Esophagus (tissue), 2 donors: Measurements from ENCODE around the gene COL5A1. TPM values are rescaled to one million over a fixed set of nuclear protein-coding genes. Genes with fewer than 3 reads are reported as not detected.
A peak's percentile ranks its signal among the peaks of the same experiment; 100 is the strongest.
"Not testable (repeated sequence)": the region's sequence is repeated elsewhere in the genome, so short reads cannot be mapped to it uniquely, and the experiment has no call there.

ENCODE experiments used
- H3K27ac ChIP-seq, 2 donors: one replicate each; pipeline ENCODE4 v1.5.1; 2013; ENCODE audit warnings: low read depth in 2 of 2, mild to moderate bottlenecking in 2 of 2, inconsistent platforms in 1 of 2, low read length in 1 of 2, moderate library complexity in 1 of 2
- H3K27me3 ChIP-seq, 2 donors: one replicate each; pipeline ENCODE4 v1.6.1; 2013; ENCODE audit warnings: low read length in 2 of 2, control low read depth in 1 of 2, mild to moderate bottlenecking in 1 of 2; ENCODE audit not compliant: insufficient read depth in 2 of 2, control insufficient read depth in 1 of 2
- H3K36me3 ChIP-seq, 2 donors: one replicate each; pipeline ENCODE4 v1.6.1; 2013; ENCODE audit warnings: low read length in 1 of 2; ENCODE audit not compliant: control insufficient read depth in 2 of 2, insufficient read depth in 2 of 2
- H3K4me1 ChIP-seq, 2 donors: one replicate each; pipeline ENCODE4 v1.6.1; 2013; ENCODE audit warnings: low read length in 1 of 2; ENCODE audit not compliant: control insufficient read depth in 2 of 2, insufficient read depth in 2 of 2
- H3K4me3 ChIP-seq, 2 donors: one replicate each; pipeline ENCODE4 v1.5.1; 2013; ENCODE audit warnings: low read length in 2 of 2, mild to moderate bottlenecking in 2 of 2, low read depth in 1 of 2, moderate library complexity in 1 of 2
- H3K9me3 ChIP-seq, 2 donors: one replicate each; pipeline ENCODE4 v1.6.1; 2013; ENCODE audit warnings: mild to moderate bottlenecking in 2 of 2, low read depth in 1 of 2, low read length in 1 of 2, moderate library complexity in 1 of 2; ENCODE audit not compliant: control insufficient read depth in 2 of 2, insufficient read depth in 1 of 2
- WGBS, 2 donors: extraction: QIAGEN DNeasy Blood & Tissue Kit; methylation state at CpG; one replicate each; pipeline ENCODE4 v1.1.7; 2013; 5-methylcytosine and 5-hydroxymethylcytosine counted together
- polyA plus RNA-seq, 2 donors: library from polyadenylated mRNA; stranded (reverse); fragments of 200-250 nt; gene quantifications; one replicate each; pipeline ENCODE4 v1.2.3, GENCODE V29; 2013
- donor health status: healthy with polysubstance abuse.
- donor health status: Bipolar disorder and iron deficiency.

COL5A1 gene
- polyA plus RNA-seq, 2 donors, result 3.5 to 7.6 TPM

GRCh38 chr9:134709512-134710270, 68.1 kb downstream of the COL5A1 start:
- 78 to 81% methylated on average over 28 to 29 of the region's 29 CpGs for WGBS, 2 donors

GRCh38 chr9:134710271-134710540, 68.6 kb downstream of the COL5A1 start:
- peak overlapping the region in 1 of 2 donors; percentile 37 for H3K27ac ChIP-seq
- 72 to 77% methylated on average over 8 of the region's 8 CpGs for WGBS, 2 donors
- no peak overlapping the region for H3K4me3 ChIP-seq

More at GRCh38 chr9:134709512-134710270, 68.1 kb downstream of the COL5A1 start:
- Histone ChIP-seq H3K9me3 (no peaks in the 10 kb centered on the region), H3K27ac (peak overlapping the region in 1 of 2 donors; percentile 37), H3K4me3 (no peak overlapping the region), H3K36me3 (no peaks in the 10 kb centered on the region), H3K27me3 (no peaks in the 10 kb centered on the region), H3K4me1 (peaks cover 7 to 12% of the 10 kb centered on the region in 2 donors)

GRCh38 chr9:134710901-134711300, 69.3 kb downstream of the COL5A1 start:
- Histone ChIP-seq H3K4me1 (peaks cover 7 to 12% of the 10 kb centered on the region in 2 donors), H3K27ac (peak overlapping the region in 1 of 2 donors; percentile 40), H3K36me3 (no peaks in the 10 kb centered on the region), H3K27me3 (no peaks in the 10 kb centered on the region), H3K4me3 (no peak overlapping the region), H3K9me3 (no peaks in the 10 kb centered on the region)
- WGBS, 2 donors, result 75 to 76% methylated on average over 9 to 12 of the region's 12 CpGs

More at GRCh38 chr9:134710271-134710540, 68.6 kb downstream of the COL5A1 start:
- H3K36me3 ChIP-seq, result no peaks in the 10 kb centered on the region
- H3K9me3 ChIP-seq, result no peaks in the 10 kb centered on the region
- H3K4me1 ChIP-seq, result peaks cover 7 to 12% of the 10 kb centered on the region in 2 donors
- no peaks in the 10 kb centered on the region for H3K27me3 ChIP-seq

- Histone ChIP-seq H3K4me1 (peaks cover 3 to 12% of the 10 kb centered on the region in 2 donors), H3K9me3 (no peaks in the 10 kb centered on the region), H3K27me3 (no peaks in the 10 kb centered on the region), H3K36me3 (no peaks in the 10 kb centered on the region), H3K27ac (no peak overlapping the region), H3K4me3 (no peak overlapping the region)
- WGBS, 2 donors, result 57 to 67% methylated on average over 2 of the region's 2 CpGs
Measured at GRCh38 chr9:134712243-134712642, 70.6 kb downstream of the COL5A1 start.

- Histone ChIP-seq H3K9me3 (no peaks in the 10 kb centered on the region), H3K4me1 (peaks cover 3 to 12% of the 10 kb centered on the region in 2 donors), H3K27me3 (no peaks in the 10 kb centered on the region), H3K4me3 (no peak overlapping the region), H3K36me3 (no peaks in the 10 kb centered on the region), H3K27ac (no peak overlapping the region)
- 72 to 74% methylated on average over 10 of the region's 10 CpGs for WGBS, 2 donors
Measured at GRCh38 chr9:134712926-134713325, 71.3 kb downstream of the COL5A1 start.

- H3K27ac ChIP-seq, H3K36me3 ChIP-seq, H3K27me3 ChIP-seq, H3K4me3 ChIP-seq, H3K4me1 ChIP-seq, H3K9me3 ChIP-seq: not testable (repeated sequence)
- 76 to 87% methylated on average over 5 of the region's 5 CpGs for WGBS, 2 donors
Measured at GRCh38 chr9:134715536-134715935, 73.9 kb downstream of the COL5A1 start.

GRCh38 chr9:134716067-134716466, 74.5 kb downstream of the COL5A1 start:
- Histone ChIP-seq H3K27me3 (no peaks in the 10 kb centered on the region), H3K9me3 (no peaks in the 10 kb centered on the region), H3K27ac (no peak overlapping the region), H3K4me3 (no peak overlapping the region), H3K36me3 (peaks cover 0 to 2% of the 10 kb centered on the region in 2 donors), H3K4me1 (peaks cover 4% of the 10 kb centered on the region in 2 donors)
- WGBS, 2 donors, result 79 to 84% methylated on average over 8 of the region's 8 CpGs

GRCh38 chr9:134717056-134717455, 75.5 kb downstream of the COL5A1 start:
- Histone ChIP-seq H3K27ac (no peak overlapping the region), H3K36me3 (peaks cover 0 to 2% of the 10 kb centered on the region in 2 donors), H3K9me3 (no peaks in the 10 kb centered on the region), H3K4me1 (peaks cover 4% of the 10 kb centered on the region in 2 donors), H3K27me3 (no peaks in the 10 kb centered on the region), H3K4me3 (no peak overlapping the region)
- 81 to 86% methylated on average over 20 of the region's 20 CpGs for WGBS, 2 donors

GRCh38 chr9:134717924-134718645, 76.5 kb downstream of the COL5A1 start:
- H3K27ac ChIP-seq, result no peak overlapping the region
- WGBS, 2 donors, result 85% methylated on average over 24 of the region's 24 CpGs

More at GRCh38 chr9:134717924-134718645, 76.5 kb downstream of the COL5A1 start:
- H3K27me3 ChIP-seq, result no peaks in the 10 kb centered on the region
- H3K9me3 ChIP-seq, result no peaks in the 10 kb centered on the region
- H3K4me3 ChIP-seq, result no peak overlapping the region
- H3K4me1 ChIP-seq, result peaks cover 0 to 4% of the 10 kb centered on the region in 2 donors
- peaks cover 0 to 2% of the 10 kb centered on the region in 2 donors for H3K36me3 ChIP-seq
